GM21390 (cell line): ENCODE results near the gene ESAM.

Experiments
- ATAC-seq: cut with Tn5 transposase; IDR thresholded peaks from one replicate; pipeline ENCODE4 v1.9.1; 2021; ENCODE audit not compliant: unreplicated experiment

Gene ESAM

DNA sequence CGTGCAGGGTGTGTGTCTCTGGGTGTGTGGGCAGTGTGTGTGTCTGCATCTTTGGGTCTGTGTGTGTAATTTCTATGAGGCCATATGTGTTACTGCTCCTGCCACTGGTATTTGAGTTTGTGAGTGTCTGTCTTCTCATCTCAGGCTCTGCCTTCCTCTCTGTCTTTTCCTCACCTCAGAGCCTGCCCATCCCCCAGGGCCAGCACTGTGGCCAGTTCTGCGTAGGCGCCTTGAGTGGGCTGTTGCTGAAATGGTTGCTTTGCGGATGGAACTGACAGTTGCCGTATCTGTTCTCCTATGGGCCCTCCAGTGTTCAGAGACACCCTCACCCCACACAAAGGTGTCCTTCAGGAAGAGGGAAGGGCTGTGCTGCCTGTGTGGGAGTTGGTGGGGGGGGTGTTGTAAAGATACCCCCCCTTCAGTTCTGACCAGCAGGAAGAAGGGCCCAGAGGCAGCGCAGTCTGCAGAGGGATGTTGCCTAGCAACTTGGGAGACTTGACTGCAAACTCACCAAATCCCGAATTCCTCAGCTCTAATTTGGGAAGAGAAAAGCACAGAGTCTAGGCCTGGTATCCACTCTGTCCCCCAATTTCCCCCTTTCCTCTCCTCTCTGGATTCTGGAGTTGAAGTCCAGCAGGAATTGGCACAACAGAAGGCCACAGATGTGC is 24.3 kb downstream of the ESAM start:
- no peak for ATAC-seq

DNA sequence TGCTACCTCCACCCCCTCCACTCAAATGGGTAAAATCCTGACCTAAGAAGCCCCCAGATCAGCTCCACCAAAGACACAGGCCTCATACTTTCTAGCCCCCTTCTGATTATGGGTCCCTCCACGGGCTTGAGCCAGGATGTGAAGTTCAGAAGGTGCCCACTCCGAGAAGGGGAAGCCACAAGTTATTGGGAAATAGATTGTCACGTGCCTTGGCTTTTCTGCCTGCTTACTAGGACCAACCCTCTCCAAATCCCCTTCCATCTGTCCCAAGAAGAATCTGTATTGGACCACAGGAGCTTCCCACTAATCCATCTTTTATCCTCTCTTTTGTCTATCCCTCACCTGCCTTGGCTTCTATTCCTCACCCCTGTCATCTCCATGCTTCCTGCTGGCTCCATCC is 25.4 kb downstream of the ESAM start:
- no peak for ATAC-seq

DNA sequence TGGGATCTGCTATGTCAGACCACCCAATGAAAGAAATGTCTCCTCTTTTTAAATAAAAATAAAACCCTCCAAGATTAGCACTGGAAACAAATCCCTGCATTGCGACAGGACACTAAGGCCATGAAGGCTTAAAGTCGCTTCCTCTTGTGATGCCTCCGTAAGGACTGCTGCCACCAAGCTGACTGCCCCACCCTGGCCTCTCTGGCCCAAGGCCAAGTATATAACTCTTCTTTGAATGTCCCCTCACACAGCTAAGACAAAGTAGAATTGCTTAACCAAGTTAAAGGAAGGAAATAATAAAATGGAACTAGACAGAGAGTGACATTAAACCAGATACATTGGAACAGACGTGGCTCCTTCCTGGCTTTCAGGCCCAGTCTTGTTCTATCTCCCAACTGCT is 29.9 kb downstream of the ESAM start:
- no peak for ATAC-seq

DNA sequence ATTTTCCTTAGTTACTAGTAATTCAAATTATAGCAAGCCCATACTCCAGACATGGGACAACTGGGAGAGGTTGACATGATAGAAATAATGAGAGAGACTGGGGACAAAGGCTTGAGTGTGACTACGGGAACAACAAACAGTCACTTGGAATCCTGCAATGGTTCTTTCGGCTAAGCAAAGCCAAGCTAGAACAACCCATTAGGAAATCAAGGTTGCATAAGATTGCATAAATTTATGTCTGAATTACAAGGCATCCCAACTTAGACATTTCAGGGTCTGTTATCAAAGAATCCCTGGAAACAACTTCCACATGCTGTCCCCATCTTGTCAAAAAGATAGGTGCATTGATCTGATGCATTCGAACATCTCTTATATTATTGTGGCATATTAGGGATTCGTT is 32.5 kb downstream of the ESAM start:
- ATAC-seq, result no peak

DNA sequence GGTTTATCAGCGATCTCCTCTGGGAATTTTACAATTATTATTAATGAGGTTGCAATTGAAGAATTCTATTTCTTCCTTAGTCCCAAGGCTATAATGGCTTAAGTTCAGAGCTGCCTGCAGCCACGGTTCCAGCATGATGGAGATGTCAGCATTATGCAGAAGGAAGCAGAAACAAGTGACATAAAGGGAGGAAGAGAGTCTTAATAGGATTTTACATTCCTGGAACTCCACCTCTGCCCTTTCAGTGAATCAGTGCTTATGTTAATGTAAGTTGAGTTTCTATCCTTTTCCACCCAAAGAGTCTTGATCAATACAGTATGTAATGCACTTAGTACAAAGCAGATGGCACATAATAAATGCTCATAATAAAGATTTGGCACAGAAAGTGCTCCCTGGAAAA is 34.0 kb downstream of the ESAM start:
- no peak for ATAC-seq

DNA sequence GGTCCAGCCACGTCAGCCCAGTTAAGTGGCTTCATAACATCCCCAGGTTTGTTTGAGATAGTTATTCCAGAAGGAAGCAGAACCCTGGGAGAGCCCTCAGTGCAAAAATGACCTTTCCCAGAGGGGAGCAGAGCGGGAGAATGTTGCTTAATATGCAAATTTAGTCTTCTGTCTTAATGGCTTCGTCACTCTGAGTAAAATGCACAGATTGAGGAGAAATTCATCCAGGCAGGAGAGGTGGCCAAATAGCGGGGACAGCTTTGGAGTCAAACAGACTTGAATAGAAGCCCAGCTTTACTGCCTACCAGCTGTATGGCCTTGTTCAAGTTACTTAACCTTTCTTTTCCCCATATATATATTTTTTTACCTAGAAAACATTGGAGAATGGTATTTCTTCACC is 34.6 kb downstream of the ESAM start:
- ATAC-seq, result no peak

DNA sequence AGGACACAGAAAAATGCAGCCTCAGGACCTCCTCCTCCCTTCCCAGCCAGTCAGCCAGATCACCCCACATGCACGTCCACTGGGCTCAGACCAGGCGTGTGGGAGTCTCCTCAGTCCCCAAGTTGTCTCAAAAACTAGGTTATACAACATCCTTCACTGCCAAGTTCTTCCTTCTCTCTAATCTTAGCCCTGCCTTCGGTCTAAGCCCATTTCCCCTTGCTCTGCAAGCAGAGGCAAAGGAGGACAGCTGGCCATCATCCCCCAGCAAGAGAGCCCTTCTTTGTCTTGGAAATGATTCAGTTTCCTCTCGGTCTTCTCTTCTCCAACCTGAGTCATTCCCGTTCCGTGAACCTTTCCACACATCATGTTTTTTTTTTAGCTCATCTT is 36.4 kb downstream of the ESAM start:
- ATAC-seq, result peak; percentile 15

DNA sequence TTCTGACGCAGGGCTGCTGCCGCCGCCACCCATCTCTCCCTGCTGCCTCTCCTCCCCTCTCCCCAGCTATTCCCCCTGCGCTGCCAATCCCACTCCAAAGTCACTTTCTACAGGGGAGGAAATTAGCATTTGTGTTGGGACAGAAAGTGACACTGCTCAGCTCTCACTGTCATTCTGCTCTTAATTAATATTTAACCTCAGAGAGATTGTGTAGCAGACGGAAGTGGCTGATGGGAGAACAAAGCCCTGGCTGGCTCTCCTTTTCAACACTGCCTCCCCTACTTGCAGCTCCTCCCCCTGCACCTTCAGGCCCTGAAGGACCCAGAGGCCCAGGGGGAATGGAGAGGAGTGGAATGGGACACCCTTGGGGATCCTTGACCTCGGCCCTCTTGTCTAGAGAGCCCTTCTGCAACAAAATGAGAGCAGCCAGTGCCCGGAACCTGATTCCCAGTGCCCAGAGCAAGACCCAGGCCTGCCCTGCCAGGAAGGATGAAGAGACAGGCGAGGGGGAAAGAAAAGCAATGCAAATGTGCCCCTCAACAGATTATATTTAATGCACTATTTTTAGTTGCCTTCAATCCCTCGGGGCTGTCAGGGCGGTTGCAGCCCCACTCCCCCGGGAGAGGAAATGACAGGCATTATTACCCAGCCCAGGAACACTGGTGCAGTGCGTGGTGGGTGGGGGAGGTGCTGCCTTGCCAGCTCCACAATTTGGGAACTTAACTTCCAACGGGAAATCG is 36.9 kb downstream of the ESAM start:
- peak; percentile 96 for ATAC-seq

DNA sequence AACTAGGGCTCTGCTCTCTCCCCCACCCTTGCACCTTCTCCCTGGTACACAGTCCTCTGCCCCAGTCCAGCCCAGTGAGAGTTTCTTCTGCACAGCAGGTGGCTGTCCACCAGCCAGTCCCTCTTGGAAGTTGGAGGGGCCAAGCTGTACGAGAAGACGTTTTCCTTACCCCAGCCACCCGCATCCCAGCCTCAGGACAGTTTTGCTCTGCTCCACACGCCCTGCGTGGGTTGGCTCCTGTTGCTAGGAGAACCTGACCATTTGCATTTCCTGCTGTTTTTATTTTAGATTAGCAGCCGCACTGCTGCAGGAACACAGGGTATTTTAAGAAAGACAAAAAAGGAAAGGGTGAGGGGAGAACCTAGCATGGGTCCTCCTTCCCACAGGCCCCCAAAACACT is 39.9 kb downstream of the ESAM start:
- ATAC-seq, result no peak

DNA sequence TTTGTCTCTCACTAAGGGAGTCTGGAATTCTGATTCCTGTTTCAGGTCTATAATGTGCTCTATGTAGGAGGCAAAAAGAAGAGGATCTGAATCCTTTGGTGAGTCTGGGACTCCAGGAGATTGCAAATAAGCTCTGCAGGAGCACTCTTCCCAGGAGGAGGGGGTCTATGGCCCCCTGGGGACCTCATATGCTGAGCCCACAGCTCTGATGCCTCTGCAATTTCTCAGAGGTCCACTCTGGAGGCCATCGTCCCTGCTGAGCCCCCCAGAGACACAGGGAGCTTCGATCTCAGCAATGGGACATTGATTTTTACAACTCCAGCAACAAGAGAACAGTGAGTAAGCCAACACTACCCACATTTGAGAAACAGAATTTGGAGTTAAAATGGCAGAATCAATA is 42.6 kb downstream of the ESAM start:
- no peak for ATAC-seq

DNA sequence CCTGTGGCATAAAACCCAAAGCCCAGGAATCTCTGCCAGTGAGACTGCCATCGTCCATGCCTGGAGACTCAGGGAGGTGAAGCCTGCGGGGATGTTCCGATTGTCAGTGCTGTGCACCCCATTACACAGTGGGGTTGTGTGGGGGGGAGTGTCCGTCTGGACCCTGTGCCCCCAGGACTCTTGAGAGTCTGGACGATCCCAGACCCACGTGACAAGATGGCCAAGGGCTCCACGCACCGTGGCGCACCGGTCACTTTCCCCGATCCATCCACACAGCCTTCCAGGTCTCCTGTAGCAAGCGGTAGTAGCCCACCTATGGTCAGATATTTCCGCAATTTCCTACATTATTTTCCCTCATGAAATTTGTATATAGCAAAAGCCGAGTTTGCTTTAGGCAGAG is 43.3 kb downstream of the ESAM start:
- ATAC-seq, result no peak

DNA sequence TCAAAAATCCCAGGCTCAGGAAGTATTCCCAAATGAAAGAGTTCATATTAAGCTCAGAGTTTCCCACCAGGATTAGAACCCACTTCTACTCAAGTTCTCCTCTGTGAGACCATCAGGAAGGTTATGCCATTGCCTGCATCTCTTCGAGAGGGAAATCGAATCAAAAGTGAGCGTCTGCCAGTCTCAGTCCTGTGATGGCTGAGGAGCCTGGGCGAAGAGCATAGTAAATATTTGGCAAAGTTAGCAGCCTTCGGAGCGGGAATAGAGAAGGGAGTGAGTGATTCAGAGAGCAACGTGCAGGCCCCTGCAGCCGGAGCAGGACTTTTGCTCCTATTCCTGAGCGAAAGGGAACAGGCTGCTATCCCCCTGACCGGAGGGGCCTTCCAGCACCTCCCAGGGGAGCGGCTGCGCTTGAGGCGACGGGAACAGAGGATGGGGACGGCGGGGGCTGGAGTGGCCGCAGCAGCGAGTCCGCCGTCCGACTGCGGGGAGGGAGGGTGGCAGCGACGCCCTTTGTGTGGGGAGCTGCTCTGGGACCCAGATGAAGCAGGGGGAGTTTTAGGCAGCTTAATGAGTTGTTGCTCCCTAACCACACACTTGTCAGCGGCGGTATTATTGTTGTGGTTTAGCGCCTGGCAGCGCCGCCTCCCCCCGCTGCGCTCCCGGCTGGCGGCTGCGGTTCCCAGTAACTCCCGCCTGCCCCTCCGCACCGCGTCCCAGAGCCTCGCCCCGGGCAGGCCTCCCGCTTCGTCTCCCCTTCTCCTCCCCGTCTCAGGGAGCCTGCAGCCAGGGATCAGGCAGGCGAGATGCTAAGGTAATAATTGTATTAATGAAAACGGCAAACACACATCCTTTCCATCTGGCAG is 44.1 kb downstream of the ESAM start:
- peak; percentile 58 for ATAC-seq

DNA sequence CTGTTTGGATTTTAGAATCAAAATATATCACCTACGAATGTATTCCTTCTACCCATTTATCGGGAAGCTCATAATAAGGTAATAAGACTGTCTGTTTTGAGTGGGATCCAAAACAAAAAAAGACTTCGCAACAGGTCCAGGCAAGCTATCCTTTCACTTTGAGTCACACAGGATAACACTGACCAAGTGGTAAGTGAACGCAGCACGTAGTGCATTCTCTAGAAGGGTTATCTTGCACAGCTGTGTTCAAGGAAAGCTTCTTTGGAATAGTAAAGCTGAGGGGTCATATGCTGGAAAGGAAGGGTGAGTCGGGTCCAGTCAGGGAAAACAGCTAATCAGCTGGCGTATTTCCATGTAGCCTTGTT is 44.7 kb downstream of the ESAM start:
- ATAC-seq, result peak; percentile 49

DNA sequence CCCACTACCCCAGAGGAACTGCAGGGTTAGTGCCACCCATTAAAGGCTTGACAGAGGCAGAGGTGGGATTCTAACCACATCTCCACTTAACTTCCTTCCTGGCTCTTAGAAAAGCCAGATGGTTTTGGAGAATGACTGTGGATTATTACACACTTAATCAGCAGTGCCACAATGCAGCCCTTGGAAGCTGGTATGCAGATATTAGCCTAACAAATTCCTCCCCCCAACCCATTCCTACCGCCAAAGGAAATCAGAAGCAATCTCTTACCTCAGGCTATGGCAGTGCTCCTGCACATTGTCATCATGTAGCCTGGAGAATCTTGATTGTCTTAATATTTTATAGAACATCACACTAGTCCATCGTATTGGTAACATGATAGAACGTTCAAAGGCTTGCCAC is 45.5 kb downstream of the ESAM start:
- no peak for ATAC-seq

DNA sequence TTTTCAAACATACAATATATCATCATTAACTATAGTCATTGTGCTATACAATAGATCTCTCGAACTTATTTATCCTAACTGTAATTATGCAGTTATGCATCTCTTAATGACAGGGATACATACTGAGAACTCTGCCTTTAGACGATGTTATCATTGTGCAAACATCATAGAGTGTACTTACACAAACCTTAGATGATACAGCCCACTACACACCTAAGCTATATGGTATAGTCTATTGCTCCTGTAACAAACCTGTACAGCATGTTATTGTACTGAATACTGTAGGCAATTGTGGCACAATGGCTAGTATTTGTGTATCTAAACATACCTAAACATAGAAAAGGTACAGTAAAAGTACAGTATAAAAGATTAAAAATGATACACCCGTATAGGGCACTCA is 49.7 kb downstream of the ESAM start:
- ATAC-seq, result no peak

DNA sequence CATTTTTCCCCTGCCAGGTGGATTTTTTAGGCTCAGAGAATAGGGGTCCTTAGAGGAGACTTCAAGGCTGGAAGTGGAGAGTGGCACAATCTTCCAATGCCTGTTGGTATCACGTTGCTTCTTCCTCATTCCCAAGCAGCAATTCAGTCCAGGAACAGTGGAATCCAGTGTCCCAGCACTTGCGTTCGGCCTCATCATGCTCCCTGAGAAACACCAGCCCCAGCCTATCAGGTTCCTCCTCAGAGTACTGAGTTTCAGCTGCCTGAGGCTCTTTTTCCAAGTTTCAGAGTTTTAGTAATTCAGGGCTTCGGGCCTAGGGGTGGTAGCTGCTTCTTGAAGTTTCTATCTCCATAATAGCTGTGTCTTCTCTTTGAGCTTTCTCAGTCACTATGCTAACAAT is 54.3 kb downstream of the ESAM start:
- no peak for ATAC-seq
